BJ (cell line): ENCODE measurements around the gene STARD10. TPM values are rescaled to one million over a fixed set of nuclear protein-coding genes. Genes with fewer than 3 reads are reported as not detected.

Source experiments
- CTCF ChIA-PET: fragments of 350-600 bp; formaldehyde crosslinking; extraction: SDS; loops from one replicate; lab custom pipeline; 2021; ENCODE audit warnings: antibody characterized with exemption, inconsistent platforms; lab: Yijun Ruan, JAX
- POLR2A ChIA-PET: fragments of 300-600 bp; sonication (Branson Sonifier 250); formaldehyde crosslinking; extraction: SDS; loops from one replicate; lab custom pipeline; 2021; ENCODE audit warnings: antibody characterized with exemption; lab: Charles Lee
- DNase-seq: peaks from one replicate; pipeline ENCODE4 v3.0.0-alpha.2; 2011; ENCODE audit warnings: low read depth
- H3K27me3 ChIP-seq: 2 replicates; pipeline ENCODE4 v1.6.0; 2011; ENCODE audit warnings: low read length; ENCODE audit not compliant: control insufficient read depth, insufficient read depth
- H3K36me3 ChIP-seq: 2 replicates; pipeline ENCODE4 v1.5.1; 2011; ENCODE audit warnings: low read length; ENCODE audit not compliant: control insufficient read depth, insufficient read depth
- H3K4me3 ChIP-seq: 2 replicates; pipeline ENCODE4 v1.5.1; 2011; ENCODE audit warnings: low read depth, mild to moderate bottlenecking, control low read depth, low read length
- polyA plus RNA-seq: library from polyadenylated mRNA; depleted of rRNA; stranded (reverse); fragments of >200 nt; gene quantifications from 2 replicates; pipeline ENCODE4 v1.2.3, GENCODE V29; 2011
- TF ChIP-seq, protein P1 (sequence below): IDR thresholded peaks from 2 replicates; pipeline ENCODE4 v1.5.1; 2011; ENCODE audit warnings: low read depth, mild to moderate bottlenecking, control low read depth, inconsistent platforms, low read length, moderate library complexity; ENCODE audit not compliant: insufficient read depth

STARD10 gene
- polyA plus RNA-seq, 1 experiment: 37.1 TPM

- POLR2A ChIA-PET: no interaction called here
- CTCF ChIA-PET: interaction anchor here (1.0 to 1.2 kb wide), 2 partner anchors 25 to 37 kb away, joined by 3 read pairs; no protein-coding TSS in a partner anchor
- TF ChIP-seq, protein P1, sequence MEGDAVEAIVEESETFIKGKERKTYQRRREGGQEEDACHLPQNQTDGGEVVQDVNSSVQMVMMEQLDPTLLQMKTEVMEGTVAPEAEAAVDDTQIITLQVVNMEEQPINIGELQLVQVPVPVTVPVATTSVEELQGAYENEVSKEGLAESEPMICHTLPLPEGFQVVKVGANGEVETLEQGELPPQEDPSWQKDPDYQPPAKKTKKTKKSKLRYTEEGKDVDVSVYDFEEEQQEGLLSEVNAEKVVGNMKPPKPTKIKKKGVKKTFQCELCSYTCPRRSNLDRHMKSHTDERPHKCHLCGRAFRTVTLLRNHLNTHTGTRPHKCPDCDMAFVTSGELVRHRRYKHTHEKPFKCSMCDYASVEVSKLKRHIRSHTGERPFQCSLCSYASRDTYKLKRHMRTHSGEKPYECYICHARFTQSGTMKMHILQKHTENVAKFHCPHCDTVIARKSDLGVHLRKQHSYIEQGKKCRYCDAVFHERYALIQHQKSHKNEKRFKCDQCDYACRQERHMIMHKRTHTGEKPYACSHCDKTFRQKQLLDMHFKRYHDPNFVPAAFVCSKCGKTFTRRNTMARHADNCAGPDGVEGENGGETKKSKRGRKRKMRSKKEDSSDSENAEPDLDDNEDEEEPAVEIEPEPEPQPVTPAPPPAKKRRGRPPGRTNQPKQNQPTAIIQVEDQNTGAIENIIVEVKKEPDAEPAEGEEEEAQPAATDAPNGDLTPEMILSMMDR: no peak
- Histone ChIP-seq H3K27me3 (no peaks in the 10 kb centered on the region), H3K4me3 (no peak overlapping the region), H3K36me3 (peaks cover 1% of the 10 kb centered on the region; the same call in 1 of the 2 replicates)
- no peak for DNase-seq
Measured at GRCh38 chr11:72750086-72750485, 43.8 kb downstream of the STARD10 start.

- no peaks in the 10 kb centered on the region for H3K27me3 ChIP-seq
- TF ChIP-seq, protein P1: no peak
- peaks cover 1% of the 10 kb centered on the region for H3K36me3 ChIP-seq
- ChIA-PET CTCF (interaction anchor here (0.8 to 1.4 kb wide), 3 partner anchors 22 to 438 kb away, joined by 3 to 4 read pairs (median 4); partner anchors contain the start of gene STARD10), POLR2A (no interaction called here)
- no peak overlapping the region for H3K4me3 ChIP-seq
- DNase-seq: no peak
Measured at GRCh38 chr11:72747289-72747855, 46.5 kb downstream of the STARD10 start.

DNA sequence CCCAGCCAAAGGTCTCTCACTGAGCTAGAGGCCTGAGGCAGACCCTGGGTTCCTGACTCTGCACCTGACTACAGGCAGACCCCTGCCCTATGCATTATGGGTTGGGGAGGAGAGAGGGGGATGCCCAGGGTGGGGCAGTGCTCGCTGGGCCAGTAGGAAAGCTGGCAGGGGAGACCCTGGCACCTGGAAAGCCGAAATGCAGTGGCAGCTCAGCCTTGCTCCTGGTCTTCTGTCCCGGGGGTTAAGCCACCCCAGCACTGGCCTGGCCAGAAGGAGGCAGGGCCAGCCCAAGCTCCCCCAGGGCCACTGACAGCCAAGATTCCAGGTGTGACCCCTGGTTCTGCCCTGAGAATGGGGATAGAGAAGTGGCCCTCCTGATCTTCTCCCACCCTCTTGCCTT, 47.0 kb downstream of the STARD10 start:
- H3K4me3 ChIP-seq: no peak overlapping the region
- no peak for DNase-seq
- TF ChIP-seq, protein P1: no peak
- ChIA-PET POLR2A (interaction anchor here (0.5 kb wide), 1 partner anchor 10 kb away, joined by 5 read pairs; no protein-coding TSS in a partner anchor), CTCF (interaction anchor here (0.8 to 1.4 kb wide), 3 partner anchors 22 to 438 kb away, joined by 3 to 4 read pairs (median 4); partner anchors contain the start of gene STARD10)
- no peaks in the 10 kb centered on the region for H3K27me3 ChIP-seq
- H3K36me3 ChIP-seq: peaks cover 1% of the 10 kb centered on the region

- Histone ChIP-seq H3K36me3 (peaks cover 1% of the 10 kb centered on the region), H3K4me3 (no peak overlapping the region), H3K27me3 (no peaks in the 10 kb centered on the region)
- POLR2A ChIA-PET: interaction anchor here (0.5 kb wide), 1 partner anchor 9 kb away, joined by 5 read pairs; no protein-coding TSS in a partner anchor
- DNase-seq: no peak
- TF ChIP-seq, protein P1: no peak
- CTCF ChIA-PET: interaction anchor here (0.9 kb wide), 1 partner anchor 439 kb away, joined by 4 read pairs; no protein-coding TSS in a partner anchor
Measured at GRCh38 chr11:72745925-72746550, 47.8 kb downstream of the STARD10 start.

GRCh38 chr11:72745511-72745910, 48.3 kb downstream of the STARD10 start:
- no peak for DNase-seq
- POLR2A ChIA-PET: no interaction called here
- Histone ChIP-seq H3K4me3 (no peak overlapping the region), H3K27me3 (no peaks in the 10 kb centered on the region), H3K36me3 (peaks cover 1% of the 10 kb centered on the region)
- TF ChIP-seq, protein P1: no peak
- CTCF ChIA-PET: no interaction called here
